Left colon (tissue), 2 donors: Measurements from ENCODE around the gene TMEM97. TPM values are rescaled to one million over a fixed set of nuclear protein-coding genes. Genes with fewer than 3 reads are reported as not detected.

Experiments
- ATAC-seq: fragments of 200-7000 bp; cut with Tn5 transposase; one replicate; pipeline ENCODE4 v1.9.1; 2020; ENCODE audit warnings: mild to moderate bottlenecking, moderate library complexity
- DNase-seq, 2 donors: peaks; one replicate each; pipeline ENCODE4 v3.0.0-alpha.2; 2020
- intact Hi-C, 2 donors: fragments of 100-400 bp; cut with DNase I in 1 of 2; cut with micrococcal nuclease in 1 of 2; formaldehyde crosslinking; loops; one replicate each; pipeline versions ENCODE4 v1.11.2 to v1.14.0; 2022; cut with DNase I, micrococcal nuclease
- total RNA-seq, 2 donors: library from RNA; stranded (reverse); fragmentation: NEBNext Ultra II Directional; extraction: Animal tissue kit (Norgen Biotek cat#: 25700); gene quantifications; one replicate each; pipeline ENCODE4 v1.2.1, GENCODE V29; 2021
- donor health status: DM: no; HTN: no; CAD: no.
- donor health status: DM: yes; HTN: yes; CAD: no.

The TMEM97 gene
- total RNA-seq, 2 donors from 2014 or later: 14.2 to 37.7 TPM

DNA sequence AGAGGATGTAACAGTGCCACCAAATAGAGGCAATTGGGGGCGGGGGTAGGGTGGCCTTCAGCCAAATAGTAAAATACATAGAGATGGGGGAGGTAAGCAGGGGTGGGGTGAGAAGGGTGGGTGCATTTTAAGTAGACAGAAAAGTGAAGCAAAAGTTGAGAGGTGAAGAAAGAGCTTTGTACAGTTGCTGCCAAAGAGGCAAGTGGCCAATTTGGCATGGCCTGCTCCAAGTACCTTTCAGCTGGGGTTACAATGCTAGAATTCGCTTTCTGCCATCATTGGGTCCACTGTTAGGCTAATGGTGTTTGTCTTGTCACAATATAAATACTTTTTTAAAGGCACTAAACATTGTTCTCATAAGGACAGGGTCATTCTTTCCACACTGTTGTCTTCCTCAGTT is 5.2 kb upstream of the TMEM97 start:
- intact Hi-C loops: no loop called here
- no peak for ATAC-seq
- no peak for DNase-seq

DNA sequence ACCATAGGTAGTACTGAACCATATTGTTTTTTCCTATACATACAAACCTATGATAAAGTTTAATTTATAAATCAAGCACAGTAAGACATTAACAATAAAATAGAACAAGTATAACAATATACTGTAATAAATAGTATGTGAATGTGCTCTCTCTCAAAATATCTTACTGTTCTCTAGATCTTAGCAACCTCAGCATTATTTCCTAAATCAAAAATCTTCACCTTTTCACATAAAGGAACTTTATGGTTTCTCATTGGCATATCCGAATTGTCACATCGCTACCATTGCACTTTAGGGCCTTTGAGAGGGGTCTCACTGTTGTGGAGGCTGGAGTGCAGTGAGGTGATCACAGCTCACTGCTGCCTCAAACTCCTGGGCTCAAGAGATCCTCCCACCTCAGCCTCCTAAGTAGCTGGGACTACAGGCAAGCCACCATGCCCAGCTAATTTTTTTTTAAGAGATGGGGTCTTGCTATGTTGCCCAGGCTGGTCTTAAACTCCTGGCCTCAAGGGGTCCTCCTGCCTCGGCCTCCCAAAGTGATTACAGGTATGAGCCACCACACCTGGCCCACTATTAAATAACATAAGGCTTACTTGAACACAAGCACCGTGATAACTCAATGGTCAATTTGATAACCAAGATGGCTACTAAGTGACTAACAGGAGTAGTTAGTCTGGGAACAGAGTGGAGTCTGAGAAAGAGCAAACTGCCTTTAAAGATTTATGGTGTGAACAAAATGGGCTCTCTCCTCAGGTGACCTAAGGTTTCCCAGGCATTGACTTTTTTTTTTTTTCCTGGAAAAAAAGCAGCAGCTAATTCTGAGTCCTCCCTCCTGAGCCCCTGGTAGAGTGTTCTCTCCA is 2.9 kb upstream of the TMEM97 start:
- no peak for DNase-seq
- intact Hi-C loops: no loop called here
- ATAC-seq: no peak

GRCh38 chr17:28317099-28317965 is 1.7 kb upstream of the TMEM97 start:
- DNase-seq (no peak), ATAC-seq (no peak)
- intact Hi-C loops: no loop called here

DNA sequence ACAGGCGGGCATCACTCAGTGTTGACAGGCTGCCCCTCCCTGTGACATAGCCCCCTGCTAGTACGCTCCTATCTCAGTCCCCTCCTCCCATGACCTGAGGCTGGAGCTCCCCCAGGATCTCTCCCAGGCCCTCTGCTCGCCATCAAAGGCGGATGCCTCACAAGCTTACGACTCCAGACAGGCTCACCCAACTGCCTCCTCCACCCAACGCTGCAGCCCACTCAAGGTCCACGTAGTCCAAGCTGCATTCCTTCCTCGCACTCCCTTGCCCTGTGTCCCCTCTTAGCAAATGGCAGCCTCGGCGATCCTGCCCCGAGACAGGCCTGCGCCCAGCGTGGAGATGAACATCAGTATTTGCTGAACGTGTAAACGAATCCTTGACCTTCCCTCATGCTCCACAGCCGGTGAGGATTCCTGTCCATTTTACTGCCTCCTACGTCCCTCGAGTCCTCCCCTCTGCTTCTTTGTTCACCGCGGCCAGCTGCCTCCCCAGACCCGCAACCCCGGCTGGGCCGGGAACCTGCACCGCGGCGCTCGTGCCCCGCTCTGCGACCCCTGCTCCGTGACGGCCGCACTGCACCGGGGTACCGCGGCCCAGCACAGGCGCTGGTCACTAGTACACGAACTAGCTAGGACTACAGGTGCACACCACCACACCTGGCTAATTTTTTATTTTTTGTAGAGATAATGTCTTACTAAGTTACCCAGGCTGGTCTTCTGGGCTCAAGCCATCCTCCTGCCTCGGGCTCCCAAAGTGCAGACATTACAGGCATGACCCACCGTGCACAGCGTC is 838 bp upstream of the TMEM97 start:
- no peak for ATAC-seq
- no peak for DNase-seq
- intact Hi-C loops: no loop called here

- ATAC-seq (peak; percentile 11), DNase-seq (no peak)
- intact Hi-C loops: no loop called here
These were observed 567 bp downstream of the TMEM97 start for GRCh38 chr17:28319598-28319935.

GRCh38 chr17:28320215-28321061 is 1.4 kb downstream of the TMEM97 start:
- intact Hi-C loops: no loop called here
- DNase-seq (no peak), ATAC-seq (no peak)

GRCh38 chr17:28324267-28324745 is 5.3 kb downstream of the TMEM97 start:
- intact Hi-C loops: no loop called here
- DNase-seq (no peak), ATAC-seq (no peak)

GRCh38 chr17:28324781-28325180 is 5.8 kb downstream of the TMEM97 start:
- no peak for ATAC-seq
- intact Hi-C loops: no loop called here

DNA sequence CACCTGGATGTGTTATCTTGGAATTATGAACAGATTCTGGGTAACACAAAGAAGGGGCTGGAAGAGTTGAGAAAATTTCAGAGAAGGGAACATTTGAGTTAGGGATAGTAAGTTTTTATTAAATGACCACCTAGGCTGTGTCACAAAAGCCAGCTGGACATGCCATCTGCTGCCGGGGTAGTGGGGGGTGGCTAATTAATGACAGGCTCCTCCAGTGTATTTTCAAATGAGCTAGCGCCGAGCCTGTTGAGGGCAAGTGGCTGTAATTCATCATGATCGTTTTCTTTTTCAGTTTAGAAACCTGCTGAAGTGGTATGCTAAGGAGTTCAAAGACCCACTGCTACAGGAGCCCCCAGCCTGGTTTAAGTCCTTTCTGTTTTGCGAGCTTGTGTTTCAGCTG is 6.2 kb downstream of the TMEM97 start:
- no peak for ATAC-seq
- intact Hi-C loops: no loop called here
- DNase-seq: no peak

More at GRCh38 chr17:28324781-28325180, 5.8 kb downstream of the TMEM97 start:
- DNase-seq: no peak

DNA sequence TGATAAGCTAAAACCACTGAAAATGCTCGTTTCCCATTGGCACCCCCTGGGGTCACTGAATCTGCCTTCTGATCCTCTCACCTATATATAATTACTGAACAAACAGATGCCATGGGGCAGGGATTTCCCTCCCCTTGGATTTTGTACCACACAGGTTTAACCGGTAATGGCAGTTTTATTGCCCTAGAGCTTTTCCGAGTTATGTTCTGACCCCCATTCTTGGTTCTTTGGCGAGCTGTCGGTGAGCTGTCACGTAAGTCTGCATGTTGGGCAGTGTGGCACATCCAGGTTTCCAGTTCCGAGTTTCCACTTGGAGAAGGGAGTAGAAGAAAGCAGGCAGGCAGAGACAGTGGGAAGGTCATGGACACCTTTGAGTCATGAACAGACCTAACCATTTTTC is 7.1 kb downstream of the TMEM97 start:
- ATAC-seq (peak; percentile 87), DNase-seq (no peak)
- intact Hi-C loops: no loop called here

DNA sequence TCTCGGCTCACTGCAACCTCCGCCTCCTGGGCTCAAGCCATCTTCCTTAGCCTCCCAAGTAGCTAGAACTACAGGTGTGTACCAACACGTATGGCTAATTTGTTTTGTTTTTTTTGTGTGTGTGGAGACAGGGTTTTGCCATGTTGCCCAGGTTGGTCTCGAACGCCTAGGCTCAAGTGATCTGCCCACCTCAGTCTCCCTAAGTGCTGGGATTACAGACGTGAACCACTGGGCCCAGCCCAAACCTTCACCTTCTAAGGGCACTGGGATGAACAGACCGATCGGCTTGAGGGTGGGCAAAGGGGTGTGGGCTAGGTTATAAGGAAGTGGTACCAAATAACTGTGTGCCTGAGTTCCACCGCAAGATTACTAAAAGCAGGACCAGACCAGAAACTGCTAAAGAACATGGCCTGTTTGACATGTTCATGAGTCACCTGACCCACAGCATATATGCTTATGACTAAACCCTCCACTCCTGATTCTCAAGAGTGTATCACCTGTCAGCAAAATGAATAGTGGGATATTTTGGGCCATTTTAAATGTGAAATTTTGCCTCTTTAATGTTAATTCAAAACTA is 8.1 kb downstream of the TMEM97 start:
- intact Hi-C loops: no loop called here
- ATAC-seq: no peak
- no peak for DNase-seq

DNA sequence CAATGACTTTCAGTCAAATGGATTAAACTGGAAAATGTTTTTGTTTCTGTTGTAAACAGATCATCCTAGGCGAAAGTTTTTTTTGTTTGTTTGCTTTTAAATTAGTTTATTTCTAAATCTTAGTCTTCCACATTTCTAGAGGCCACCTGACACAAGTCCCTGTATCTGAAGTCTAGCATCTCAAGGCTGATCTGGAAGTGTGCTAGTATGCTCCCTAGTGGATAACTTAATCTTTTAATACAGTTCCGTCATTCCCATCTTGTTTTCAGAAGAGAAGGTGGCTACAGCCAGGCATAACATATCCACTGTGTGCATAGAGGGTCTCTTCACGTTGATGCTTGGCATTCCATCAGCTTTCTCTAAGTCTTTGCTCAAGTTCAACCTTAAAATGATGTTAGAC is 8.7 kb downstream of the TMEM97 start:
- intact Hi-C loops: no loop called here
- ATAC-seq (no peak), DNase-seq (no peak)

GRCh38 chr17:28328325-28328724 is 9.3 kb downstream of the TMEM97 start:
- ATAC-seq: no peak
- intact Hi-C loops: no loop called here
- no peak for DNase-seq

DNA sequence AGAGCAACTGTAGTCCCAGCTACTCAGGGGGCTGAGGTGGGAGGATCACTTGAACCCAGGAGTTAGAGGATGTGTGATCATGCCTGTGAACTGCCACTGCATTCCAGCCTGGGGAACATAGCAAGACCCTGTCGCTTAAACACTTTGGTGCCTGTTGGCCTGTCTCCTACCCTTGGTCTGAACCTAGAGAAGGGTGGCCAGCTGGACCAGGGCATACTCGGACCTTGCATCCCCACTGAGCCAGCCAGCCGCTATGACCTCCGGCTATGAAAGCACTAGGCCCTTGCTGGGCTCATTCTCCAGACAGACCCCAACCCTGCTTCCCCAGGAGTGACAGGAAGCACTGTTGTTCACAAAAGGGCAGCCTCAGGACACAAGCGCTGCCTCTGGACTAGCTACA is 11.7 kb downstream of the TMEM97 start:
- intact Hi-C loops: no loop called here
- no peak for ATAC-seq
- DNase-seq: no peak

DNA sequence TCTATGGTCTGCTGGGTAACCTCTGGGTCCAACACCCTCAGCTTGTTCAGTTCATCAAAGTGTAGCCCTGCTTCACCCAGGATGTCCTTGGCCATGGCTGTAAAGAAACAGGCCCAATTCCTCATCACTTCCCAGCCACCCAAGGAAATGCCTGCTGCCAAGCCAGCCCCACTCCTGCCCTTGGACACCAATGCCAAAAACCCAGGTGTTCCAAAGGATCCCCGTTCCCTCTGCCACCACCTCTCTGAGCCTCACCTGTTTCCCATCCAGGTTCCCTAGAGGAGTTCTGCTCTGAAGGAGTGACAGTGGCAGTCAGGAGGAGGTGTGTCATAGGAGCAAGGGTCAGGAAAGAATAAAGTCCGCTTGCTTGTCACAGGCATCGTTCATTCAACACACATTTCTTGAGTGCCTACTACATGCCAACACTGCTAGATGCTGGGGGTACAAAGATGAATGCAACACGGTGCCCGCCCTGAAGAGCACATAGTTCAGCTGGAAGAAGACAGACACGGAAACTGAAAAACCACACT is 13.0 kb downstream of the TMEM97 start:
- no peak for DNase-seq
- intact Hi-C loops: no loop called here
- ATAC-seq: no peak

DNA sequence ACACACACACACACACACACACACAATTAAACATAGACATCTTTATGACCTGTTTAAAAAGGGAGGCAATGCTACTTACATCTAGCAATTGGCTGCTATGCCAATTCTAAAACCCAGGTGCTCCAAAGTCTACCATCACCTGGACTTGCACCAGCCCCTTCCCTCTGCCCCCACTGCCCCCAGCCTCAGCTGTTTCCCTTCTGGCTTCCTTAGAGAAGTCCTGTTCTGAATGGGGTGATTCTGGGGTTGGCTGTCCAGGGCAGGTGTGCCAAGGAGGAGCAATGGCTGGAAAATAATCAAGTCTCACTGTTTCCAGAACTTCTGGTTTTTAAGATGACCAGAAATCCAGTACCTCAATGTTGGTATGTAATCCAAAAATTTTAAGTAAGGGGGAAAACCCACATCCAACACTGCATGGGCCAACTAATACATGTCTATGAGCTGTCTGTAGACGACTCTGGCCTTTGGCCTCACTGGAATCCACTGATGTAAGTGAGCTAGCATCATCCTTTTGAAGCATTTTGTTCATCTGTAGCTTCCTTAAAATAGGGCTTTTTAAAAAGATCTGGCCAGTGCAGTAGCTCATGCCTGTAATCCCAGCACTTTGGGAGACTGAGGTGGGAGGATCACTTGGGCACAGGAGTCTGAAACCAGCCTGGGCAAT is 14.2 kb downstream of the TMEM97 start:
- no peak for ATAC-seq
- intact Hi-C loops: no loop called here
- DNase-seq: no peak

DNA sequence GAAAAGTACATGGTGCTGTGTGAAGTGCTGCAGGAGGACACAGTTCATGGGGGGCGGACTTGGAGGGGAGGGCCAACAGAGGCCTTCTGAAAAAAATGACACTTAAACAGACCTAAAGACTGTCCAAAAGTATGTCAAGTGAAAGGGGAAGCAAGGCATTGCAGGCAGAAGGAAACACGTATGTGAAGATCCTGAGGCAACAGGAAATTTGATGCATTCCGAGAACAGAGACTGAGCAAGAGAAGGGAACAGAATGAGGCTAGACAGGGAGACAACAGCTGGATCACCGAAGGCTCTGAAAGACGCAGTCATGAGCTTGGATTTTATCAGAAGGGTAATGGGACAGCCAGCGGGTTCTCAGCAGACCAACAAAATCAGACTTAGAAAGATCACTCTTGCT is 15.2 kb downstream of the TMEM97 start:
- intact Hi-C loops: no loop called here
- DNase-seq (no peak), ATAC-seq (no peak)
